GM19438 (cell line): ENCODE measurements around the gene CAV1.

Experiments used
- ATAC-seq: cut with Tn5 transposase; IDR thresholded peaks from one replicate; pipeline ENCODE4 v1.9.1; 2021; ENCODE audit warnings: low read depth; ENCODE audit not compliant: unreplicated experiment

The CAV1 gene

DNA sequence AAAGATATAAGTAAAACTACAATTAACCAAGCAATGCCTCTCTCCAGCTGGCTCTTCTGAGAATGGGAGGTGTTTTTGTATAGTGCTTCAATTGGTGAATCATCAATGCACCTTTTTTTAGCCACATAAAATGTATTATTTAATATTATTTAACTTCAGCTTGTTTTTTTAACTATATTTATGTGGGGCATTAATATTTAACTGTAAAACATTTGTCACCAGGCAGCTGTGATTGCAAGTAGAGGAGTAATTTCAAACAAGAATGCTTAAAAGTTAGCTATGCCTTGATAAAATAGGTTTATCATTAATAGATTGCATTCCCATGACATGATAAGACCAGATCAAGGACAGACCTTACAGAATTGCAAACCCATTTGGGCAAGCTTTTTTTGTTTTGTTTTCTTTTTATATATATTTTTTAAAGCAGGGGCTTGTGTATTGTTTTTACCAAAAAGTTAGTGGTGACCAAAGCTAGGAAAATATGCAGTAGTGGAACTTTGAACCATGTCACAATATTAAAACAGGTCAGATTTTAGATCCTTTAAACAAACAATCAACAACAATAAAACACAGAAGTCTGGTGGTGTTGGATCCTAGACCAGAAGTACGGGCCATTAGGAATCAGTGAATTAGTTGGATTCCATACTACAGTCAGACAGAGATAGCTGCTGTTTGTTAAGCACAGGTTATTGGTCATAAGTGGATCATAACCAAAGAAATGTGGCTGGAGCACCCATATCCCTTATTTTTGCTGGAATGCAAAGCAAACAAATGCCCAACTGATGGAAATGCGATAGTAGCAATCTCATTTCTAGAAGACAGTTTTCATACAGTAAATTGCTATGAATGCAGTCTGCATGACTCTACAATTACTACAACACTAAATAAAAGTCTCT lies 22.4 kb upstream of the CAV1 start:
- no peak for ATAC-seq

DNA sequence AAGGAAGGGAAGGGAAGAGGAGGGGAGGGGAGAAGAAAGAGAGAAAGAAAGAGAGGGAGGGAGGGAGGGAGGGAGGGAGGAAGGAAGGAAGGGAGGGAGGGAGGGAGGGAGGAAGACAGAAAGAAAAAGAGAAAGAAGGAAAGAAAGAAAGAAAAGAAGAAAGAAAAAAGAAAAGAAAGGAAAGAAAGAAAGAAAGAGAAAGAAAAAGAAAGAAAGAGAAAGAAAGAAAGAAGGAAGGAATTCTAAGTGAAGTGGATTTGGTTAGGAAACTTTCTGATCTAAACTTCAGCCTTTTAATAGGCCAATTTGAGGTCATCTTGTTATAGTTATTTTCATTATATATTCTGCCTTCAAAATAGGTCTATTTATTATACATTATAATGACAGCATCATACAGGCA lies 21.0 kb upstream of the CAV1 start:
- no peak for ATAC-seq

DNA sequence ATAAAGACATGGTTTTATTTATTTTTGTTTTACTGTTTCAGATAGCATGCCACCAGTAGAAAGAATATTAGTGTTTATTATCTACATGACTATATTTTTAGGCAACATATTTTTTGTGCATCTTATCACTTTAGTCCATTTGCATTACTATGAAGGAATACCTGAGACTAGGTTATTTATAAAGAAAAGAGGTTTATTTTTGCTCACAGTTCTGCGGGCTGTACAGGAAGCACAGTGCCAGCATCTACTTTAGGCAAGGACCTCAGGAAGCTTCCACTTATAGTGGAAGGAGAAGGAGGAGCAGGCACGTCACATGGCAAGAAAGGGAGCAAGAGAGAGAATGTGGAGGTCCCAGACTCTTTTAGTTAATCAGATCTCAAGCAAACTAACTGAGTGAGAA lies 19.6 kb upstream of the CAV1 start:
- no peak for ATAC-seq

DNA sequence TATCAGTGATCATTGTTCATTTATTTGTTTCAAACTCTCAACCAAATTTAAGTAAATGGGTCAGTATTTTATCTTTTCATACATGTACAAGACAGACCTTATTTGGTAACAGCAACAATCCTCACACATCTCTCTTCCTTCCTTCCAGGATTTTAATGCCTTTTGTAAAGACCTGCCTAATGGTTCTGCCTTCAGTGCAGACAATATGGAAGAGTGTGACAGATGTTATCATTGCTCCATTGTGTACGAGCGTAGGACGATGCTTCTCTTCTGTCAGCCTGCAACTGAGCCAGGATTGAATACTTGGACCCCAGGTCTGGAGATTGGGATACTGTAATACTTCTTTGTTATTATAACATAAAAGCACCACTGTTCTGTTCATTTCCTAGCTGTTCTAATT lies 19.0 kb upstream of the CAV1 start:
- ATAC-seq = no peak

DNA sequence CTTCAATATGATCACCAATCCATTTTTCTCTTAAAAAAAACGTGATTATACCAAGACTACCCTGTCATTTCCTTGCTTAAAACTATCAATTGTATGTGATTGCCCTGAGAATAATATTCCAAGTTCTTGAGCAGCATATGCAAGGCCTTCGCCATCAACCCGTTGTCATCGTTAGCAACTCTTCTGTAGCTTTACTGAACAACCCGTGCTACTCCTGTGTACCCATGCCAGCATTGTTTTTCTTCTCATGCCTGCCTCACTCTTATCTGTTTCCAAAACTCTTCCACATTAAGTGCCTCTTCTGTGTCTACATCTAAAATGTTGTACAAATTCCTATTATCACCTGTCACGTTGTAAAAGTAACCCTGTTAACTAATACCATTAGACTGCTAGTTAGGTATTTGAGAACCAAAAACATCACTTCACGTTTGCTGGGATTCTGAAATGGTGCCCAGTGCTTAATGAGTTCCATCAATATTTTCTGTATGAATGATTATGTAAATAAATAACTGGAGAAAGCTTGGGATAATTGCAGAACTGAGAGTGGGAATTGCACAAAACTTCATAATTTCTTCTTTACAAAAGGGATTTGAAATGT lies 14.8 kb upstream of the CAV1 start:
- no peak for ATAC-seq

DNA sequence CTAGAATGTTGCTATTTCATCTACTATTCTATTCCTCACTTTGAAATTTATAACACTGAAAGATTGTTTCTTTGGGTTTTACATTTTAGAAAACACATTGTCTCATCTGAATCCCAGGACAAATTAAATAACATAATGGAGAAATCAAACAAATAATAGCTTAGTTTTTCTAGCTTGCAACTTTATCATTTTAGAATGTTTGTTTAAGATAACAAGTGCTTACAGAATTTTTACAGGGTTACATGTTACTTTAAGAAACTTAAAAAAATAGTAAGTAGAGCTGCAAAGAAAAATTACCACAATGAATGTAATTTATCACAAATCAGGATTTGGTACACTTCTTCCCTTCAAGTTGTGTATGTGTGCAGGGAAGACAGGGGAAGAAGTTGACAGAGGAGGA lies 14.0 kb upstream of the CAV1 start:
- no peak for ATAC-seq

DNA sequence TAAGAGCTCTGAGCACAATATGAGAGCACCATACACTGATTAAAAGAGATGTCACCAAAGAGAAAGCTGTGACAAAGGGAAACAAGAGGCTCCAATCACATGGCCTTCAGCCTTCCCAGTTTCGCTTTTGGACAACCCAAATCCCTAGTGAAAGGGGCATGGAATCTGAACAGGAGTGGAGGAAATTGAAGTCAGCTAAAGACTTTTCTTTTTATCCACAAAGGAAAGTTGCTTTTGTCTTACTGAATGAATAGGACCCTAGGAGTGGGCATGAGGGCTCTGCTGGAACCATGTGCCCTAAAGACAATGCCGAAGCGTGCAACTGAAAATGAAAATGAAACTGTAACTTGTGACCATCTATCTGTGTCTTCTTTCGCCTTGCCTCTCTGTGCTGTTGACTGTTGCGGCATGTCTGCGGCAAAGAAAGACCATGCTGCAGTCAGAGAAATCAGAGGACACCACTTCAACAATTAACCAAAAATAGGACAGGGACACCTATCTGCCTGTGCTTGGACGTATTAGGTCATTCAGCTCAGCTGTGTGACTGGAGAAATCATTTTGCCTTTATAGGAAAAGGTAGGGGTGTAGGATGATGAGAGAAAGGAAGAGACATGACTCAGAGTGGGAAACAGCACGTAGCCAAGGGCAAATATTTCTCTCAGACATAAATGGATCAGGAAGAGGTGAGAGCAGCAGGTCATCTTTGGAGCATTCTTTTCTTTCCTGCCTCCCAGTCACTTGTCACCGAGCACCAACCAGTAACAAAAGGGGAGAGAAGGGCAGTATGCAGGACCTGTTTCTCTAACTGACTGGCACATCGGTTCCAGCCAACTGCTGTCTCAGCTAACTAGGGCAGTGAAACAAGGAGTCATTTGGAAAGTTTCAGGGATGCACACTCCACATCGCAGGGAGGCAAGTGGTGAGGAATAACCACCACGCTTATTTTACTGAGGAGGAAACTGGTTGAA lies 13.0 kb upstream of the CAV1 start:
- peak; percentile 99 for ATAC-seq

DNA sequence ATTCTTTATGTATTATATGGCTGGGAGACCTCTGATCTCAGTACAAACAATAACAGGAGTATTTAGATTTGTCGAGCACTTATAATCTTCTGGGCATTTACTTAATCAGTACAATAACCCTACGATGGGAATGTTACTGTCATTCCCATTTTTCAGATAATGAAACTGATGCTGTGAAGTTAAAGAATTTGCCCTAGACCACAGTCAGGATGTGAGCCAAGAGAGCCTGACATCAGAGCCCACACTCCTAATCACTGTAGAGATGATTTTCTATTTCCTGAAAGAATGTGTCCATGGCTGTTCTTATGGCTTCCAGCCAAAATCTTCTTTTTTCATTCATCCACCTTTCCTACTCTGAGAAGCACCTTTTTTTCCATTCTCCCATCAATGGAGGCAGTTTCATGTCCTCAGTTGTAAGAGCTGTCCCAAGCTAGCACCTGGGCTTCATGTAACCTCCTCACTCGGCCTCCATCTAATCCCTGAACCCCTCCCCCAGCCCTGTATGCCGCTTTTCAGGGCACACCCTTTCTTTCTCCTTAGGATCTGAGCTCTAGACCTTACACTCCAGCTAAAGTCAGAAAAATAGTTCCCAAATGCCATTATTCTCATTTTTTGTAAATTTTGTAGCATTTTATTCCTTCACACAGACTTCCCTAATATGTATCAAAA lies 12.2 kb upstream of the CAV1 start:
- no peak for ATAC-seq

DNA sequence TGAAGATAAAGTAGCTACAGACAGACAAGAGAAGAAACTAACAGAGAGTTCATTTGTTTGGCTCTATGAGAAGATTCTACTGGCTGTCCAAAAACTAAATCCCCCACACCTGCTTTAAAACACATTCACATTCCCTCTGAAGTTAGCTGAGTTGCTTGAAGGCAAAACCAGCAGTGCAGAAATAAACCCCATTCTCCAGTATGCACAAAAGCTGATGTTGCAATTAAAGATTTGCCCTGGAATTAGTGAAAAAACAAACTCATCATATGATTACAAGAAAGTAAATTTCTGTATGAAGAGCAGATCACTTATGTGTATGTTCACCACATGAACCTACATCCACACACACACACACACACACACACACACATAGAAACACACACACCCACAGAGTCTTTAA lies 9.3 kb upstream of the CAV1 start:
- ATAC-seq = no peak

DNA sequence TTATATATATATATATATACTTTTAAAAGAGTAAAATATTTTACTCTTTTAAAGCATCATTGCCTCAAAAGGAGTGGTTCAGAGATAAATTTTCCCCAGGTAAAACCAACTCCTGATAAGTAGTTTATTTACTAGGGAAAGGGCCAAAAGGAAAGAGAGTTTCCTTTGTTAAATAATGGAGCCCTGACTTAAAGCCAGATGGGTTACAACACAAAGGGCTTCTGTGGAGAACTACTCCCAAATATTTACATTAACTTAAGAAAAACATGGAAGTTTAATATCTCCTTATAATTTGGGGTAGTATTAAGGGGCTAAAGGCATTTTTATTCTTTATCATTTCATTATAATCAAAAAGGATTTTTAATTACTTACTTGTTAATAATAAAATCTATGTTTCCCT lies 8.5 kb upstream of the CAV1 start:
- ATAC-seq = no peak

DNA sequence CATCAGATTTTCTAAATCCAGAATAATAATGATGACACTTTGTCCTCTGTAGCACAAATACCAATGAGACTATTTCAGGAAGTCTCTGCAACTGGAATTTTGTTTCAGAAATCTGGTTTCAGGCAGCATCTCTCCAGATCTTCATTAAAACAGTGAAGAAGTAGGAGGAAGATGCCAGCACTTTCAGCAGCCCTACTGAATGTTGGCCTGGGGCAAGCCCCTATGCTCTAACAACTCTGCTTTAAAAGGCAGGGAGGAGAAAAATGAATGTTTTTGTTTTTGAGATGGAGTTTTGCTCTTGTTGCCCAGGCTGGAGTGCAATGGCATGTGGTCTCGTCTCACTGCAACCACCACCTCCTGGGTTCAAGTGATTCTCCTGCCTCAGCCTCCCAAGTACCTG lies 7.2 kb upstream of the CAV1 start:
- ATAC-seq = no peak

DNA sequence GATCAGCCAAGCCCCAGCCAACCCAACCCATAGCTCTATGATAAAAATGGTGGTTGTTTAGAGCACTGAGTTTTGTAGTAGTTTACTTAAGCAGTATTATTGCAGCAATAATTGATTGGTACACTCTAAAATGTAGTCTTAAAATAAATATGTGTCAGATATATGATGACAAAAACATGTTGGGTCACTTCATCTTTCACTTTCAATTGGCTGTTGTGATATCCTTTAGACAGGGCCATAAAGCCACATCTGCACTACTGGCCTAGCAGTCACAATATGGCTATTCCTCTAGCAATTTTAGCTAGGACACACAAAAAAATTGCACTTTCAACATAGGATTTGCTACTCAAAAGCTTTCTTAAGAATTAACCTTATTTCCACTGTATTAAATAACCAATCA lies 5.9 kb upstream of the CAV1 start:
- ATAC-seq = no peak

DNA sequence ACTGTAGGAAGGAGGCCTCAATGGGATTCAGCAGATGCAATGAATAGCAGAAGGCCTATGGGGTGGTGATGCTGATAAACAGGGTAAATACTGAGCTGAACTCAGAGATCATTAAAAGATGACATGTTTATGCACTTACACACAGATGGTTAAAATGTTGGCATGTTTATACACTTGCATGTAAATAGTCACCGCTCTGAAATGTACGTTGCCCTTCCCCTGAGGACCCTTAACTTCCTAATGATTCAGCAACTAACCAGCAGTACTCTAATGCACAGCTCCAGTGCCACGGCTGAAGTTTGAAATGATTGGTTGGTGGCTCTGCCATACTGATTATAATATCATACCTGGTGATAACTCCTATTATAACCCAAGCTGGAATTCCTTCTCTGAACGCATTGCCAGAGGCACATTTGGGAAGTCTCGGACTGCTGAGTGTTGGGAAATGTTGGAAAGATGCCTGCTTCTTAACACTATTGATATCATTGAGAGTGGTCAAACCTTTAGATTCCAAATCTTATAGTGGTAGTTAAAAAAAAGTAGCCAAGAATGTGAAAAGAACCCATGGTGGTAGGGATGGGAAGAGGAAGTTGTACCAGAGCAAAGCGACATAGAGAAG lies 3.7 kb upstream of the CAV1 start:
- no peak for ATAC-seq

DNA sequence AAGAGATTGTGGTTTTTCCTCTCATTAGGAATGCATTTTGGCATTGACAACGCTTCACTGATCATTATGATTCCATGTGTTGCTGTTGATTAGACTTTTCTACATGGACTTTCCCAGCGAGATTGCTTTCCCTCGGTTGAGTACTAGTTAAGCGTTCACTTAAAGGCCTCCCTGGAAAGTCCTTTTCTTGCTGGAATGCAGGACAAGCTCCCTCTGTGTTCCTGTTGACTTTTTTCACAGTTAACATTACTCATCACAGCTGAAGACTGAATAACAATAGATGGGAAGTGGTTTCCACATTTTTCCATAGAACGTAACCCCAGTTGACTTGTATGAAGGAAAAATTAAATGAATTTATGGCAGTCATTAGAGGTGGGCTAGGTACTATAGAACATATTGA lies 2.6 kb upstream of the CAV1 start:
- no peak for ATAC-seq

DNA sequence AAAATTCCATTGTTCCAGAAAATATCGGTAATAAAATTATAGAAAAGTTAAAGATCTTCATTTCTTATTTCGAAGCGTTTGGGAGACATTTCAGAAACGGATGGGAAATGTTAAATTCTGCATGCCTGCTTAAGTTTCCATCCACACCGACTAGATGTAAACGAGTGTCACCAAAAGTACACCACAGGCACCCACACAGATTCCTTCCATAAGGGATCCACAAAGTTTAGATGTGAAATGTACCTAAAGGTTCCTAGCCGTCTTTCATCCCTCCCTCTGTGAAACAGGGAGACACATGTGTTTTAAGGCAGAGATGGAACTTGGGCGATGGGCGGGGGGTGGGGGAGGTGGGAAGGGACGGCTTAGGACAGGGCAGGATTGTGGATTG lies 621 bp upstream of the CAV1 start:
- no peak for ATAC-seq

DNA sequence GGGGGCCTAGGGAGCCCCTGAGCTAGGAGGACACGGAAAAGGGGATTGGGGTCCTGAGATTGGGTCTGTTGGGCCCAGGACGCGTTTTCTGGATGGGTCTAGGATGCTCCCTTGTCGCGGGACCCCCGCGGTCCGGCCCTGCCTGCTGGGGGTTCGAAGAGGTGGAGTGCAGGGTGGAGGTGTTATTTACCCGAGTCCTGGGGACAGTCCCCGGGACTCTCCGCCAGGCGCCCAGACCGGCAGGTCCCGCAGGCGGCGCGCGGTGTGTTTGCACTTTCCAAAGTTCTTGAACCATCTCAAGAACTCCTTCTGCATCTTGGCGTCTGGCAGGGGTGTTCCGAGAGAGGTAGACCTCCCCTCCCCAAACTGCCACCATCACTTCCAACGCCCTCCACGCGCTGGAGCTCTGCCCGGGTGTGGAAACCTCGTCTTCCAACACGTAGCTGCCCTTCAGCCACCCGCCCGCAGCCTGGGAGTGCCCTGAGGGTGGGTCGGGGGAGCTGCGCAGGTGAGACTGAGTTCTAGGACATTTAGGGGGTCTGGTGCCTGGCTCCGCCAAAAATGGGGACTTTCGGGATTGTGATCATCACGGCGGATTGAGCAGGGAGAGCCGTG lies 569 bp downstream of the CAV1 start:
- ATAC-seq = no peak

DNA sequence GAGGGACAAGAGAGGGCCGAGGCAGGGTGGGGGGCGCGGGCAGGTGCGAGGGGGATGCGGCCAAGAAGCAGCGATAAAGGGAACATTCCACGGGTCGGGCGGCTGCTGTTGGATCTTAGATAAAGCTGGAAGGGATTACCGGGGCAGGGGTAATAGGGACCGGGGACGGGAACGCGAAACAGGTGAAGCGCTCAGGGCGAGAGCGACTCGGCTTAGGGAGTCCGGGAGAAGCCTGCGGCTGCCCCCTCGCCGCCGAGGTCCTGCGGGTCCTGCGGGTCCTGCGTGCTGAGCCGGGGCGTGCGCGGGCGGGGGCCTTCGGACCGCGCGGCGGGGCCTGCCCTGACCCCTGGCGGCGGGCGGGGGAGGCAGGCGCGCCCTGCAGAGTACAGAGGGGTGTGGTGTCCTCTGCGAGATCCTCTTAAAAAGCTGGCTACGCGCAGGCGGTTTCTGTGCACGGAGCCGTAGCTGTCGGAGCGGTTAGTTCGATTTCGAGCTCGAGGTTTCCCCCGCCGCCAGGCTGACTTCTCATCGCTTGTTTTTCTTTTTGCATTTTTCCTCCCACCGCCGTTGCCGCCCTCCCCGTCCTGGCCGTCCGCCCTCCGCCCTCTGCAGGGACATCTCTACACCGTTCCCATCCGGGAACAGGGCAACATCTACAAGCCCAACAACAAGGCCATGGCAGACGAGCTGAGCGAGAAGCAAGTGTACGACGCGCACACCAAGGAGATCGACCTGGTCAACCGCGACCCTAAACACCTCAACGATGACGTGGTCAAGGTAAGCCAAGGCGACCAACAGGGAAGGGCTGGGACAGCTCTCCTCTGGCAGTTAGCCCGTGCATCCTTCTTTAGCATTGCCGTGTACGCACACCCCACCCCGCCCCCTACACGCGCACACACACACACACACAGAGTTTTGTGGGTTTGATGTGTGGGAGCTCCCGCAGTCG lies 1.4 kb downstream of the CAV1 start:
- ATAC-seq = peak; percentile 94

DNA sequence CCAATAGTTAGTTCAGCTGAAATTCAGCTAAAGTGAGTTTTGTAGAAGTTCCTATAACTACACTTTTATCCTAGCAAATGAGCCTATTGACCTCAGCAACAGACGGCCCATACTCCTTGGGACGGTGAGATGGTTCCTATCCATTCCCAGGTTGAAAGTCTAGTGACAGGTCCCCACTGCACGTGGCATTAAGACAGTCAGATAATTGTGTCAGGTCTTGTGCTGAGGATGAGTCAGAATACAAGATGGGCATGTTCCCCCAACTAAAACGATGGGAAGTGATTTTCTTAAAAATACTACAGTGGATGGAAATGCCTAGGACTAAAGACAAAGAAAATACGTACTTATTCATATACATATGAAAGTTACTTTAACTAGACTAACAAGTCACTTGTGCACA lies 2.1 kb downstream of the CAV1 start:
- ATAC-seq = no peak

DNA sequence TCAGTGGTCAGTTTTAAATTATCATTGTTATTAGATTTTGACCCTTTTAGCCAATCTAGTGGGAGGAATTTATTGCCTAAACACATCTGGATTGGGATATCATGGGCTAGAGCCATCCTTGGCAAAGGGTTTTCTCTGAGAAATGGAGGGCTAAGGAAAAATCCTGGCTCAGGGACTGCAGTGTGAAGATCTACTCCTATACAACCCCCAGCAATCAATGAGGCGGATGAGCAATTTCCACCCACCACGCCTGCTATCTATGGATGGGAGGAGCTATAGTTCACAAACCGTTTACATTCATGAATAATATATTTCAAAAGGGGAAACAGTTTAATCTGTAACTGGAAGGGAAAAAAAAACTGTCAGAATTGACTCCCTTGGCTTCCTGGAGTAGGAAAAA lies 2.7 kb downstream of the CAV1 start:
- ATAC-seq = no peak
